ENCODE measurements around the gene ZNF385B.

ZNF385B gene

GRCh38 chr2:179671043-179671981, 190.1 kb downstream of the ZNF385B start:
- FAIRE-seq: no peak
- TF ChIP-seq POLR2AphosphoS5 (IDR thresholded peaks at IDR 0.05; ENCODE audit: low read depth, low read length) (no peak), TAF1 (IDR thresholded peaks at IDR 0.05; ENCODE audit: borderline replicate concordance, low read depth, low read length) (no peak), POLR2A (IDR thresholded peaks at IDR 0.05; ENCODE audit: low read depth, low read length) (no peak)
- DNase-seq (ENCODE audit: insufficient read length): no peak

- no peak for DNase-seq (ENCODE audit: insufficient read length)
- FAIRE-seq: no peak
- no peak for TF ChIP-seq POLR2AphosphoS5 (IDR thresholded peaks at IDR 0.05; ENCODE audit: low read depth, low read length)
- no peak for TF ChIP-seq POLR2A (IDR thresholded peaks at IDR 0.05; ENCODE audit: low read depth, low read length)
- no peak for TF ChIP-seq TAF1 (IDR thresholded peaks at IDR 0.05; ENCODE audit: borderline replicate concordance, low read depth, low read length)
These were observed 192.2 kb downstream of the ZNF385B start for GRCh38 chr2:179669196-179669595.

- FAIRE-seq (no peak), DNase-seq (ENCODE audit: insufficient read length) (no peak)
- TF ChIP-seq POLR2A (IDR thresholded peaks at IDR 0.05; ENCODE audit: low read depth, low read length): no peak
- no peak for TF ChIP-seq POLR2AphosphoS5 (IDR thresholded peaks at IDR 0.05; ENCODE audit: low read depth, low read length)
- no peak for TF ChIP-seq TAF1 (IDR thresholded peaks at IDR 0.05; ENCODE audit: borderline replicate concordance, low read depth, low read length)
These were observed 196.2 kb downstream of the ZNF385B start for GRCh38 chr2:179664972-179665812.

GRCh38 chr2:179661986-179662385, 199.4 kb downstream of the ZNF385B start:
- FAIRE-seq (no peak), DNase-seq (ENCODE audit: insufficient read length) (no peak)

GRCh38 chr2:179657068-179657595, 204.3 kb downstream of the ZNF385B start:
- no peak for TF ChIP-seq POLR2AphosphoS5 (IDR thresholded peaks at IDR 0.05; ENCODE audit: low read depth, low read length)
- no peak for TF ChIP-seq POLR2A (IDR thresholded peaks at IDR 0.05; ENCODE audit: low read depth, low read length)
- TF ChIP-seq TAF1 (IDR thresholded peaks at IDR 0.05; ENCODE audit: borderline replicate concordance, low read depth, low read length): no peak
- no peak for FAIRE-seq
- no peak for DNase-seq (ENCODE audit: insufficient read length)

More at GRCh38 chr2:179661986-179662385, 199.4 kb downstream of the ZNF385B start:
- no peak for TF ChIP-seq POLR2AphosphoS5 (IDR thresholded peaks at IDR 0.05; ENCODE audit: low read depth, low read length)

GRCh38 chr2:179655627-179656026, 205.8 kb downstream of the ZNF385B start:
- no peak for FAIRE-seq
- no peak for DNase-seq (ENCODE audit: insufficient read length)
- TF ChIP-seq POLR2A (IDR thresholded peaks at IDR 0.05; ENCODE audit: low read depth, low read length) (no peak), TAF1 (IDR thresholded peaks at IDR 0.05; ENCODE audit: borderline replicate concordance, low read depth, low read length) (no peak), POLR2AphosphoS5 (IDR thresholded peaks at IDR 0.05; ENCODE audit: low read depth, low read length) (no peak)

GRCh38 chr2:179654806-179655205, 206.6 kb downstream of the ZNF385B start:
- no peak for FAIRE-seq

GRCh38 chr2:179652296-179652695, 209.1 kb downstream of the ZNF385B start:
- no peak for TF ChIP-seq TAF1 (IDR thresholded peaks at IDR 0.05; ENCODE audit: borderline replicate concordance, low read depth, low read length)
- TF ChIP-seq POLR2A (IDR thresholded peaks at IDR 0.05; ENCODE audit: low read depth, low read length): no peak
- no peak for TF ChIP-seq POLR2AphosphoS5 (IDR thresholded peaks at IDR 0.05; ENCODE audit: low read depth, low read length)
- DNase-seq (ENCODE audit: insufficient read length): no peak
- FAIRE-seq: no peak

More at GRCh38 chr2:179654806-179655205, 206.6 kb downstream of the ZNF385B start:
- no peak for TF ChIP-seq POLR2A (IDR thresholded peaks at IDR 0.05; ENCODE audit: low read depth, low read length)
- DNase-seq (ENCODE audit: insufficient read length): no peak

- TF ChIP-seq POLR2AphosphoS5 (IDR thresholded peaks at IDR 0.05; ENCODE audit: low read depth, low read length) (no peak), POLR2A (IDR thresholded peaks at IDR 0.05; ENCODE audit: low read depth, low read length) (no peak), TAF1 (IDR thresholded peaks at IDR 0.05; ENCODE audit: borderline replicate concordance, low read depth, low read length) (no peak)
- DNase-seq (ENCODE audit: insufficient read length) (no peak), FAIRE-seq (no peak)
These were observed 211.0 kb downstream of the ZNF385B start for GRCh38 chr2:179650420-179650819.

GRCh38 chr2:179646862-179647587, 214.4 kb downstream of the ZNF385B start:
- DNase-seq (ENCODE audit: insufficient read length) (no peak), FAIRE-seq (no peak)
- no peak for TF ChIP-seq POLR2A (IDR thresholded peaks at IDR 0.05; ENCODE audit: low read depth, low read length)
- TF ChIP-seq TAF1 (IDR thresholded peaks at IDR 0.05; ENCODE audit: borderline replicate concordance, low read depth, low read length): no peak
- TF ChIP-seq POLR2AphosphoS5 (IDR thresholded peaks at IDR 0.05; ENCODE audit: low read depth, low read length): no peak
